GM23248 (cell line): ENCODE results near the gene THSD7A.

ENCODE experiments used
- EZH2 ChIP-seq: fragments of 200-600 bp; sonication (generic); IDR thresholded peaks from 2 replicates; pipeline ENCODE4 v1.6.1; 2018; ENCODE audit warnings: antibody characterized with exemption, mild to moderate bottlenecking; ENCODE audit not compliant: insufficient read depth, poor library complexity, severe bottlenecking
- EZH2phosphoT487 ChIP-seq: fragments of 200-600 bp; sonication (generic); IDR thresholded peaks from 2 replicates; pipeline ENCODE4 v1.6.1; 2018; ENCODE audit warnings: antibody characterized with exemption, moderate library complexity, mild to moderate bottlenecking, low read depth; ENCODE audit not compliant: insufficient read depth

DNA sequence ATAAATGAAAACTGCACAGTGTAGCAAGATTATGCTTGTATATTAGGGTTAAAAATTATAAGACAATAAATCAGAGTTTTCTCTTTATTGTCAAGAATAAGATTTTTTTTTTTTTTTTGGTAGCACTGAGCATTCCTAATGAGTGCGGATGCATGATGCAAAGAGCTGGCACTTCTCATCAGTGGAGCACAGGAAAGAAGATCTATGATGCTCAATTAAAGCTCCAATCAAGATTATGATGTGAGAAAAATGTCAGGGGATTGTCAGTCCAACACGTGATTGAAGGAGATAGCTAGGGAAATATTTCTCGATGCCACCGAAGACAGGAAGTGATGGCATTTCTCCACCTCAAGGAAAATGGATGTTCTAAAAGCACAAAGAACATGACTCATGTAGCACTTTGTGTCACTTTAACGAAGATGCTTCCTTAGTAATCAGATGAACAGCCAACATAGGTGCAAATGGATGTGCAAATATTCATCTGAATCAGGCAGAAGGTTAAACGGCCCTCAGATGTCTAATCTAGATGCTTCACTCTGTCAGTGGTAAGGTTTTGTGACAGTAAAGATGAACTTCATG is 240.9 kb downstream of the THSD7A start:
- TF ChIP-seq EZH2: no peak
- TF ChIP-seq EZH2phosphoT487: no peak
